Keratinocyte (primary cell): ENCODE results near the gene ACP1. TPM values are rescaled to one million over a fixed set of nuclear protein-coding genes. Genes with fewer than 3 reads are reported as not detected.

ENCODE experiments used
- DNase-seq: peaks from one replicate; pipeline ENCODE4 v3.0.0-alpha.2; 2011; ENCODE audit warnings: low read depth, missing footprints, low spot score
- FAIRE-seq: peaks from 2 replicates; lab custom pipeline; 2011; peaks lifted over from hg19 to GRCh38; lab: Jason Lieb, UNC
- H2AFZ ChIP-seq: 2 replicates; pipeline ENCODE4 v1.6.0; 2012; ENCODE audit warnings: low read length, control low read depth, inconsistent platforms; ENCODE audit not compliant: control insufficient read depth
- H3K27ac ChIP-seq: 2 replicates; pipeline ENCODE4 v1.5.1; 2011; ENCODE audit warnings: low read length; ENCODE audit not compliant: control insufficient read depth, insufficient read depth
- H3K27me3 ChIP-seq: 3 replicates; pipeline ENCODE4 v1.6.0; 2011; ENCODE audit warnings: low read length; ENCODE audit not compliant: control insufficient read depth, insufficient read depth; ENCODE audit errors: extremely low read depth
- H3K36me3 ChIP-seq, 2 experiments: 2 replicates in 1 of 2; 3 replicates in 1 of 2; pipeline ENCODE4 v1.5.1; 2011; ENCODE audit warnings: low read length in 2 of 2, mild to moderate bottlenecking in 1 of 2; ENCODE audit not compliant: control insufficient read depth in 2 of 2, insufficient read depth in 2 of 2; ENCODE audit errors: extremely low read depth in 1 of 2
- H3K4me1 ChIP-seq: 3 replicates; pipeline ENCODE4 v1.5.1; 2011; ENCODE audit warnings: low read length; ENCODE audit not compliant: control insufficient read depth, insufficient read depth; ENCODE audit errors: extremely low read depth
- H3K4me2 ChIP-seq: 3 replicates; pipeline ENCODE4 v1.6.0; 2011; ENCODE audit warnings: low read depth, low read length; ENCODE audit not compliant: control insufficient read depth, insufficient read depth; ENCODE audit errors: extremely low read depth
- H3K4me3 ChIP-seq, 3 experiments: fragments of 200-600 bp in 1 of 3; sonication (generic) in 1 of 3; 2 replicates in 2 of 3; 3 replicates in 1 of 3; pipeline ENCODE4 v1.5.1; 2011 to 2016; ENCODE audit warnings: low read length in 3 of 3, mild to moderate bottlenecking in 3 of 3, control low read depth in 2 of 3, inconsistent platforms in 1 of 3, low read depth in 1 of 3, mixed read lengths in 1 of 3, mixed run types in 1 of 3, moderate library complexity in 1 of 3; ENCODE audit not compliant: control insufficient read depth in 2 of 3, insufficient read depth in 2 of 3; ENCODE audit errors: extremely low read depth in 1 of 3
- H3K79me2 ChIP-seq: 2 replicates; pipeline ENCODE4 v1.6.0; 2012; ENCODE audit warnings: low read length; ENCODE audit not compliant: control insufficient read depth, insufficient read depth
- H3K9ac ChIP-seq: 3 replicates; pipeline ENCODE4 v1.6.0; 2011; ENCODE audit warnings: low read length; ENCODE audit not compliant: control insufficient read depth, insufficient read depth; ENCODE audit errors: extremely low read depth
- H3K9me1 ChIP-seq: 3 replicates; pipeline ENCODE4 v1.6.0; 2011; ENCODE audit warnings: low read length; ENCODE audit not compliant: control insufficient read depth, insufficient read depth; ENCODE audit errors: extremely low read depth
- H3K9me3 ChIP-seq: 2 replicates; pipeline ENCODE4 v1.5.1; 2012; ENCODE audit warnings: low read depth, low read length; ENCODE audit not compliant: control insufficient read depth
- H4K20me1 ChIP-seq: 3 replicates; pipeline ENCODE4 v1.6.0; 2011; ENCODE audit warnings: low read length; ENCODE audit not compliant: control insufficient read depth, insufficient read depth; ENCODE audit errors: extremely low read depth
- CTCF ChIP-seq, 3 experiments: IDR thresholded peaks in 1 of 3; conservative IDR thresholded peaks in 1 of 3; optimal IDR thresholded peaks in 1 of 3; 2 replicates in 2 of 3; 3 replicates in 1 of 3; pipeline versions ENCODE3 to v1.5.1; 2011; ENCODE audit warnings: low read length in 3 of 3, mild to moderate bottlenecking in 3 of 3, moderate library complexity in 2 of 3, control low read depth in 1 of 3, inconsistent platforms in 1 of 3; ENCODE audit not compliant: insufficient read depth in 2 of 3; ENCODE audit errors: extremely low read depth in 1 of 3
- EZH2 ChIP-seq: IDR thresholded peaks from one replicate; pipeline ENCODE4 v1.6.1; 2012; ENCODE audit warnings: inconsistent platforms, mild to moderate bottlenecking, low read length, moderate library complexity
- dilution Hi-C: fragments of 300-500 bp; cut with MboI; formaldehyde crosslinking; loops from one replicate; pipeline ENCODE4 v1.7.0; 2020; ENCODE audit warnings: low sequenced_read_pairs; ENCODE audit not compliant: extremely low pct_ligation_motif_present
- polyA plus RNA-seq, 5 experiments: library from polyadenylated mRNA; depleted of rRNA in 3 of 5; stranded (reverse) in 3 of 5; stranded (forward) in 1 of 5; unstranded in 1 of 5; fragments of >200 nt; gene quantifications; 1 replicate in 1 of 5; 2 replicates in 3 of 5; 3 replicates in 1 of 5; pipeline versions ENCODE4 v1.2.1 to v1.2.3, GENCODE V29; 2011 to 2012; ENCODE audit warnings: missing spikeins in 2 of 5, low read depth in 1 of 5, low replicate concordance in 1 of 5

Gene ACP1
- polyA plus RNA-seq, 1 donor (not counting 4 experiments of a cell fraction or from before 2014, with no cell fraction given) = 123 TPM

GRCh38 chr2:257842-258241 lies 6.9 kb upstream of the ACP1 start:
- dilution Hi-C loops = no loop called here
- DNase-seq (no peak), FAIRE-seq (no peak)
- H3K9ac ChIP-seq = no peak overlapping the region
- H3K9me1 ChIP-seq = no peaks in the 10 kb centered on the region
- H3K27me3 ChIP-seq = no peaks in the 10 kb centered on the region
- H3K9me3 ChIP-seq = no peaks in the 10 kb centered on the region
- H2AFZ ChIP-seq = no peak overlapping the region
- no peak overlapping the region for H3K4me2 ChIP-seq
- no peaks in the 10 kb centered on the region for H4K20me1 ChIP-seq
- H3K79me2 ChIP-seq = peaks cover 10% of the 10 kb centered on the region
- peaks cover 2 to 5% of the 10 kb centered on the region in 2 experiments for H3K36me3 ChIP-seq
- TF ChIP-seq CTCF (optimal IDR thresholded peaks at IDR 0.05 in 1 of 3, IDR thresholded peaks at IDR 0.05 in 1 of 3, conservative IDR thresholded peaks at IDR 0.05 in 1 of 3; ENCODE audit: extremely low read depth in 1 of 3, insufficient read depth in 2 of 3, low read length in 3 of 3) = no peak
- no peak for TF ChIP-seq EZH2
- no peak overlapping the region for H3K27ac ChIP-seq
- peaks cover 10% of the 10 kb centered on the region for H3K4me1 ChIP-seq
- no peak overlapping the region for H3K4me3 ChIP-seq

GRCh38 chr2:258933-259332 lies 5.8 kb upstream of the ACP1 start:
- H3K9ac ChIP-seq = no peak overlapping the region
- no peaks in the 10 kb centered on the region for H3K9me1 ChIP-seq
- H3K79me2 ChIP-seq = peaks cover 13% of the 10 kb centered on the region
- no peak overlapping the region for H2AFZ ChIP-seq
- no peaks in the 10 kb centered on the region for H4K20me1 ChIP-seq
- H3K4me1 ChIP-seq = peaks cover 13% of the 10 kb centered on the region
- dilution Hi-C loops = no loop called here
- H3K27ac ChIP-seq = no peak overlapping the region
- FAIRE-seq (no peak), DNase-seq (no peak)
- TF ChIP-seq EZH2 (no peak), CTCF (optimal IDR thresholded peaks at IDR 0.05 in 1 of 3, IDR thresholded peaks at IDR 0.05 in 1 of 3, conservative IDR thresholded peaks at IDR 0.05 in 1 of 3; ENCODE audit: extremely low read depth in 1 of 3, insufficient read depth in 2 of 3, low read length in 3 of 3) (no peak)
- no peaks in the 10 kb centered on the region for H3K27me3 ChIP-seq
- H3K36me3 ChIP-seq = peaks cover 2 to 3% of the 10 kb centered on the region in 2 experiments
- H3K4me3 ChIP-seq = no peak overlapping the region
- no peak overlapping the region for H3K4me2 ChIP-seq
- H3K9me3 ChIP-seq = no peaks in the 10 kb centered on the region
